Endothelial cell of umbilical vein (primary cell): ENCODE results near the gene PRG2. TPM values are rescaled to one million over a fixed set of nuclear protein-coding genes. Genes with fewer than 3 reads are reported as not detected.

Experiments used
- BruUV-seq: library from RNA; stranded (reverse); fragments of 400-500 nt; replicated peaks from 2 replicates; lab custom pipeline; 2021; lab: Mats Ljungman, UMichigan
- CTCF ChIA-PET: fragments of 300-600, 350-600 bp; sonication (Branson Sonifier 250); formaldehyde crosslinking; loops from one replicate; lab custom pipeline; 2021; ENCODE audit warnings: antibody characterized with exemption, inconsistent platforms; lab: Charles Lee
- POLR2A ChIA-PET: fragments of 300-600, 350-600 bp; sonication (Branson Sonifier 250); formaldehyde crosslinking; loops from one replicate; lab custom pipeline; 2021; ENCODE audit warnings: antibody characterized with exemption, inconsistent platforms; lab: Charles Lee
- DNase-seq: peaks from one replicate; pipeline ENCODE4 v3.0.0-alpha.2; 2011; ENCODE audit warnings: low read depth, low spot score
- FAIRE-seq: peaks from 2 replicates; lab custom pipeline; 2011; peaks lifted over from hg19 to GRCh38; lab: Jason Lieb, UNC
- H2AFZ ChIP-seq: 2 replicates; pipeline ENCODE4 v1.6.0; 2012; ENCODE audit warnings: low read depth, low read length, control low read depth, inconsistent platforms
- H3K27ac ChIP-seq: 2 replicates; pipeline ENCODE4 v1.5.1; 2011; ENCODE audit warnings: low read depth, mild to moderate bottlenecking, control low read depth, low read length, moderate library complexity; ENCODE audit not compliant: insufficient read depth
- H3K27me3 ChIP-seq, 2 experiments: 2 replicates each; pipeline versions ENCODE4 v1.6.0 to v1.6.1; 2011; ENCODE audit warnings: low read length in 2 of 2, mixed read lengths in 1 of 2; ENCODE audit not compliant: control insufficient read depth in 2 of 2, insufficient read depth in 2 of 2
- H3K36me3 ChIP-seq, 2 experiments: 2 replicates in 1 of 2; 3 replicates in 1 of 2; pipeline ENCODE4 v1.5.1; 2011; ENCODE audit warnings: low read length in 2 of 2, mild to moderate bottlenecking in 1 of 2, moderate library complexity in 1 of 2; ENCODE audit not compliant: control insufficient read depth in 2 of 2, insufficient read depth in 2 of 2; ENCODE audit errors: extremely low read depth in 1 of 2
- H3K4me1 ChIP-seq: 3 replicates; pipeline ENCODE4 v1.5.1; 2011; ENCODE audit warnings: mild to moderate bottlenecking, low read length; ENCODE audit not compliant: control insufficient read depth, insufficient read depth; ENCODE audit errors: extremely low read depth
- H3K4me2 ChIP-seq: 2 replicates; pipeline ENCODE4 v1.6.1; 2011; ENCODE audit warnings: low read length, control low read depth, mixed read lengths; ENCODE audit not compliant: insufficient read depth
- H3K4me3 ChIP-seq, 3 experiments: fragments of 200-600 bp in 1 of 3; sonication (generic), shearing (Covaris generic) in 1 of 3; replicated peaks in 1 of 3; 2 replicates each; pipeline ENCODE4 v1.5.1; 2011 to 2016; ENCODE audit warnings: control low read depth in 3 of 3, low read length in 3 of 3, mild to moderate bottlenecking in 2 of 3, inconsistent platforms in 1 of 3, low read depth in 1 of 3, moderate library complexity in 1 of 3; ENCODE audit not compliant: insufficient read depth in 1 of 3
- H3K79me2 ChIP-seq: 2 replicates; pipeline ENCODE4 v1.6.0; 2012; ENCODE audit warnings: low read length, inconsistent platforms; ENCODE audit not compliant: control insufficient read depth, insufficient read depth
- H3K9ac ChIP-seq: replicated peaks from 2 replicates; pipeline ENCODE3; 2011; ENCODE audit warnings: low read length, control low read depth; ENCODE audit not compliant: insufficient read depth; ENCODE audit errors: extremely low read depth
- H3K9me1 ChIP-seq: replicated peaks from 3 replicates; pipeline ENCODE4 v1.6.0; 2011; ENCODE audit warnings: mild to moderate bottlenecking, low read length; ENCODE audit not compliant: control insufficient read depth, insufficient read depth; ENCODE audit errors: extremely low read depth
- H3K9me3 ChIP-seq: replicated peaks from 2 replicates; pipeline ENCODE4 v1.5.1; 2012; ENCODE audit warnings: low read length, inconsistent platforms; ENCODE audit not compliant: control insufficient read depth, insufficient read depth
- H4K20me1 ChIP-seq: replicated peaks from 2 replicates; pipeline ENCODE3; 2011; ENCODE audit warnings: mild to moderate bottlenecking, low read length; ENCODE audit not compliant: control insufficient read depth, insufficient read depth; ENCODE audit errors: extremely low read depth
- EZH2 ChIP-seq: IDR thresholded peaks from 2 replicates; pipeline ENCODE4 v1.6.1; 2012; ENCODE audit warnings: borderline replicate concordance, low read depth, mild to moderate bottlenecking, moderate library complexity, low read length, inconsistent platforms; ENCODE audit not compliant: severe bottlenecking
- FOS ChIP-seq: IDR thresholded peaks from 2 replicates; pipeline ENCODE4 v1.6.1; 2011; ENCODE audit warnings: mild to moderate bottlenecking, low read length, moderate library complexity, borderline replicate concordance; ENCODE audit not compliant: insufficient read depth
- GATA2 ChIP-seq: IDR thresholded peaks from 2 replicates; pipeline ENCODE4 v1.7.0; 2011; ENCODE audit warnings: low read depth, mild to moderate bottlenecking, moderate library complexity, mixed read lengths, low read length; ENCODE audit not compliant: insufficient read length, insufficient read depth
- JUN ChIP-seq: IDR thresholded peaks from 2 replicates; pipeline ENCODE4 v1.6.1; 2011; ENCODE audit warnings: borderline replicate concordance, low read depth; ENCODE audit not compliant: insufficient read length, insufficient read depth
- MYC ChIP-seq: IDR thresholded peaks from one replicate; pipeline ENCODE4 v1.6.1; 2011; ENCODE audit warnings: mild to moderate bottlenecking, low read depth, low read length
- POLR2A ChIP-seq: IDR thresholded peaks from 2 replicates; pipeline ENCODE4 v1.6.1; 2012; ENCODE audit warnings: low read depth, mild to moderate bottlenecking, control low read depth, low read length
- POLR2AphosphoS5 ChIP-seq: IDR thresholded peaks from 2 replicates; pipeline ENCODE4 v1.6.1; 2012; ENCODE audit warnings: low read depth, mild to moderate bottlenecking, control low read depth, low read length, moderate library complexity; ENCODE audit not compliant: insufficient read depth
- dilution Hi-C: fragments of 300-500 bp; cut with MboI; formaldehyde crosslinking; loops from one replicate; pipeline ENCODE4 v1.15.0; 2019; ENCODE audit warnings: low sequenced_read_pairs; ENCODE audit not compliant: extremely low pct_ligation_motif_present
- intact Hi-C: fragments of 100-400 bp; cut with micrococcal nuclease; formaldehyde crosslinking; loops from one replicate; pipeline ENCODE4 v1.10.0; 2022
- polyA plus RNA-seq, 4 experiments: library from polyadenylated mRNA; depleted of rRNA in 3 of 4; stranded (reverse) in 3 of 4; unstranded in 1 of 4; fragments of >200 nt; gene quantifications; 2 replicates each; pipeline versions ENCODE4 v1.2.1 to v1.2.3, GENCODE V29; 2011 to 2012; ENCODE audit warnings: missing spikeins in 1 of 4
- total RNA-seq: library from RNA; stranded (reverse); gene quantifications from 2 replicates; pipeline ENCODE4 v1.2.3, GENCODE V29; 2021
- TF ChIP-seq, protein P1 (sequence below): IDR thresholded peaks from 2 replicates; pipeline ENCODE4 v1.6.1; 2011; ENCODE audit not compliant: insufficient read depth, insufficient read length
- TF ChIP-seq, protein P2 (sequence below), 2 donors: IDR thresholded peaks; 1 replicate in 1 of 2; 2 replicates in 1 of 2; pipeline ENCODE4 v1.5.1; 2011; ENCODE audit warnings: low read length in 2 of 2, mild to moderate bottlenecking in 2 of 2, moderate library complexity in 2 of 2, control low read depth in 1 of 2, inconsistent platforms in 1 of 2, low read depth in 1 of 2; ENCODE audit not compliant: insufficient read depth in 1 of 2; ENCODE audit errors: extremely low read depth in 1 of 2

Gene PRG2
- total and polyA plus RNA-seq, 2 donors (not counting 3 experiments of a cell fraction or from before 2014, with no cell fraction given) = 0.08 to 0.55 TPM

GRCh38 chr11:57413681-57414080, 23.2 kb upstream of the PRG2 start:
- H3K9me3 ChIP-seq = no peaks in the 10 kb centered on the region
- H3K4me2 ChIP-seq = no peak overlapping the region
- ChIA-PET CTCF (interaction anchor here (1.2 kb wide), 1 partner anchor 11 kb away, joined by 8 read pairs; no protein-coding TSS in a partner anchor), POLR2A (interaction anchor here (0.7 kb wide), 1 partner anchor 981 kb away, joined by 5 read pairs; no protein-coding TSS in a partner anchor)
- H4K20me1 ChIP-seq = no peaks in the 10 kb centered on the region
- H3K9ac ChIP-seq = no peak overlapping the region
- no peak for DNase-seq
- no peak overlapping the region for H2AFZ ChIP-seq
- H3K79me2 ChIP-seq = no peaks in the 10 kb centered on the region
- no peak overlapping the region for H3K4me3 ChIP-seq
- no peaks in the 10 kb centered on the region for H3K9me1 ChIP-seq
- intact Hi-C loops = no loop called here
- no TSS peak for BruUV-seq
- H3K27ac ChIP-seq = no peak overlapping the region
- no peak for TF ChIP-seq FOS
- TF ChIP-seq POLR2A = no peak
- TF ChIP-seq MYC = no peak
- TF ChIP-seq, protein P1, sequence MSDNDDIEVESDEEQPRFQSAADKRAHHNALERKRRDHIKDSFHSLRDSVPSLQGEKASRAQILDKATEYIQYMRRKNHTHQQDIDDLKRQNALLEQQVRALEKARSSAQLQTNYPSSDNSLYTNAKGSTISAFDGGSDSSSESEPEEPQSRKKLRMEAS = no peak
- no peak for TF ChIP-seq JUN
- no peak for TF ChIP-seq POLR2AphosphoS5
- TF ChIP-seq GATA2 = no peak
- TF ChIP-seq, protein P2, sequence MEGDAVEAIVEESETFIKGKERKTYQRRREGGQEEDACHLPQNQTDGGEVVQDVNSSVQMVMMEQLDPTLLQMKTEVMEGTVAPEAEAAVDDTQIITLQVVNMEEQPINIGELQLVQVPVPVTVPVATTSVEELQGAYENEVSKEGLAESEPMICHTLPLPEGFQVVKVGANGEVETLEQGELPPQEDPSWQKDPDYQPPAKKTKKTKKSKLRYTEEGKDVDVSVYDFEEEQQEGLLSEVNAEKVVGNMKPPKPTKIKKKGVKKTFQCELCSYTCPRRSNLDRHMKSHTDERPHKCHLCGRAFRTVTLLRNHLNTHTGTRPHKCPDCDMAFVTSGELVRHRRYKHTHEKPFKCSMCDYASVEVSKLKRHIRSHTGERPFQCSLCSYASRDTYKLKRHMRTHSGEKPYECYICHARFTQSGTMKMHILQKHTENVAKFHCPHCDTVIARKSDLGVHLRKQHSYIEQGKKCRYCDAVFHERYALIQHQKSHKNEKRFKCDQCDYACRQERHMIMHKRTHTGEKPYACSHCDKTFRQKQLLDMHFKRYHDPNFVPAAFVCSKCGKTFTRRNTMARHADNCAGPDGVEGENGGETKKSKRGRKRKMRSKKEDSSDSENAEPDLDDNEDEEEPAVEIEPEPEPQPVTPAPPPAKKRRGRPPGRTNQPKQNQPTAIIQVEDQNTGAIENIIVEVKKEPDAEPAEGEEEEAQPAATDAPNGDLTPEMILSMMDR (IDR thresholded peaks at IDR 0.05; ENCODE audit: extremely low read depth in 1 of 2, insufficient read depth in 1 of 2, low read depth in 1 of 2, low read length in 2 of 2) = no peak
- TF ChIP-seq EZH2 = no peak
- H3K36me3 ChIP-seq = peaks cover 15 to 24% of the 10 kb centered on the region in 2 experiments
- no peaks in the 10 kb centered on the region for H3K27me3 ChIP-seq
- dilution Hi-C loops = no loop called here
- peaks cover 32% of the 10 kb centered on the region for H3K4me1 ChIP-seq
- FAIRE-seq = no peak
